HCT116 (cell line): ENCODE measurements around the gene RPN1.
"Not testable (repeated sequence)": the region's sequence is repeated elsewhere in the genome, so short reads cannot be mapped to it uniquely, and the experiment has no call there.

Experiments
- CTCF ChIP-seq, 3 experiments: fragments of 200-600 bp in 1 of 3; sonication (generic) in 1 of 3; IDR thresholded peaks in 2 of 3; conservative IDR thresholded peaks in 1 of 3; 2 replicates each; pipeline ENCODE4 v1.5.1; 2012 to 2017; ENCODE audit warnings: low read depth in 2 of 3, low read length in 2 of 3, antibody characterized with exemption in 1 of 3, borderline replicate concordance in 1 of 3, control low read depth in 1 of 3, mild to moderate bottlenecking in 1 of 3, mixed read lengths in 1 of 3, mixed run types in 1 of 3, moderate library complexity in 1 of 3; ENCODE audit not compliant: insufficient read depth in 1 of 3
- EGR1 ChIP-seq: IDR thresholded peaks from 2 replicates; pipeline ENCODE4 v1.6.1; 2012; ENCODE audit warnings: low read depth
- POLR2A ChIP-seq: IDR thresholded peaks from 2 replicates; pipeline ENCODE4 v1.7.0; 2011; ENCODE audit warnings: borderline replicate concordance; ENCODE audit not compliant: insufficient read depth, insufficient read length; ENCODE audit errors: extremely low read depth
- POLR2AphosphoS5 ChIP-seq: IDR thresholded peaks from 2 replicates; pipeline ENCODE4 v1.6.1; 2011; ENCODE audit warnings: mild to moderate bottlenecking, low read depth, low read length, moderate library complexity
- ZNF274 ChIP-seq: fragments of 200-500 bp; sonication (Bioruptor generic); IDR thresholded peaks from 2 replicates; pipeline ENCODE4 v1.6.1; 2014; ENCODE audit warnings: mild to moderate bottlenecking, low read depth, low read length, inconsistent platforms

- TF ChIP-seq EGR1; CTCF (IDR thresholded peaks at IDR 0.05 in 2 of 3, conservative IDR thresholded peaks at IDR 0.05 in 1 of 3; ENCODE audit: borderline replicate concordance in 1 of 3, insufficient read depth in 1 of 3, low read depth in 2 of 3, low read length in 2 of 3); ZNF274; POLR2AphosphoS5; POLR2A: not testable (repeated sequence)
These were observed 2.9 kb upstream of the RPN1 start for GRCh38 chr3:128653383-128653992.
